22Rv1 (cell line): ENCODE data around the gene NME5.

Experiments used
- CTCF ChIP-seq: fragments of 450-650 bp; IDR thresholded peaks from 2 replicates; pipeline ENCODE4 v1.5.1; 2017; ENCODE audit warnings: mild to moderate bottlenecking
- ZFX ChIP-seq: fragments of 450-650 bp; IDR thresholded peaks from 2 replicates; pipeline ENCODE4 v1.6.1; 2017; ENCODE audit warnings: antibody characterized with exemption, borderline replicate concordance

- peak; percentile 80 for TF ChIP-seq CTCF
- no peak for TF ChIP-seq ZFX
Measured at GRCh38 chr5:138180183-138180782, 41.1 kb upstream of the NME5 start.
